HepG2 (cell line): Measurements from ENCODE around the gene CBX2. TPM values are rescaled to one million over a fixed set of nuclear protein-coding genes. Genes with fewer than 3 reads are reported as not detected.

Experiments used
- ATAC-seq: fragments of 200-7000 bp; cut with Tn5 transposase; 3 replicates; pipeline ENCODE4 v1.9.1; 2020; ENCODE audit warnings: mild to moderate bottlenecking, moderate library complexity
- BruUV-seq: library from RNA; stranded (reverse); fragments of 400-500 nt; replicated peaks from 2 replicates; lab custom pipeline; 2021; lab: Mats Ljungman, UMichigan
- CTCF ChIA-PET: fragments of 300-600 bp; formaldehyde crosslinking; extraction: SDS; loops from one replicate; lab custom pipeline; 2021; ENCODE audit warnings: low total read pairs, inconsistent platforms, low intra/inter-chr PET ratio; lab: Yijun Ruan, JAX
- POLR2A ChIA-PET: fragments of 350-600 bp; sonication (Branson Sonifier 250); formaldehyde crosslinking; loops from one replicate; lab custom pipeline; 2020; ENCODE audit warnings: antibody characterized with exemption, inconsistent platforms; lab: Yijun Ruan, JAX
- DNase-seq: peaks from one replicate; pipeline ENCODE4 v3.0.0-alpha.2; 2015; ENCODE audit warnings: low spot score
- FAIRE-seq: peaks from 3 replicates; lab custom pipeline; 2011; peaks lifted over from hg19 to GRCh38; lab: Jason Lieb, UNC
- H2AFZ ChIP-seq: one replicate; pipeline ENCODE4 v1.6.1; 2011; ENCODE audit warnings: low read length, inconsistent platforms
- H3K27ac ChIP-seq: fragments of 300-600 bp; 3 replicates; pipeline ENCODE4 v1.8.0; 2011; ENCODE audit warnings: mixed run types, mild to moderate bottlenecking, mixed read lengths, low read length, inconsistent platforms; ENCODE audit not compliant: insufficient read depth; ENCODE audit errors: extremely low read length
- H3K27me3 ChIP-seq, 2 experiments: fragments of 200-600 bp in 1 of 2; 2 replicates in 1 of 2; 3 replicates in 1 of 2; pipeline versions ENCODE4 v1.6.0 to v1.8.0; 2011; ENCODE audit warnings: low read length in 2 of 2, mild to moderate bottlenecking in 2 of 2, moderate library complexity in 2 of 2, inconsistent platforms in 1 of 2; ENCODE audit not compliant: insufficient read depth in 2 of 2, control insufficient read depth in 1 of 2
- H3K36me3 ChIP-seq, 2 experiments: fragments of 200-600 bp in 1 of 2; replicated peaks in 1 of 2; 2 replicates in 1 of 2; 3 replicates in 1 of 2; pipeline versions ENCODE4 v1.5.1 to v1.8.0; 2011; ENCODE audit warnings: low read length in 2 of 2, inconsistent platforms in 1 of 2; ENCODE audit not compliant: insufficient read depth in 2 of 2, control insufficient read depth in 1 of 2
- H3K4me1 ChIP-seq: 2 replicates; pipeline ENCODE4 v1.5.1; 2012; ENCODE audit warnings: low read length, inconsistent platforms; ENCODE audit not compliant: insufficient read depth
- H3K4me2 ChIP-seq: 2 replicates; pipeline ENCODE4 v1.6.0; 2011; ENCODE audit warnings: low read depth, low read length, inconsistent platforms
- H3K4me3 ChIP-seq, 3 experiments: fragments of 200-600 bp in 1 of 3; sonication (generic), shearing (Covaris generic) in 1 of 3; replicated peaks in 1 of 3; 2 replicates each; pipeline ENCODE4 v1.5.1; 2011 to 2016; ENCODE audit warnings: low read length in 3 of 3, inconsistent platforms in 2 of 3, low read depth in 2 of 3, mild to moderate bottlenecking in 2 of 3, control low read depth in 1 of 3, mixed read lengths in 1 of 3; ENCODE audit not compliant: insufficient read depth in 1 of 3
- H3K79me2 ChIP-seq: one replicate; pipeline ENCODE4 v1.6.1; 2011; ENCODE audit warnings: low read length, inconsistent platforms; ENCODE audit not compliant: insufficient read depth
- H3K9ac ChIP-seq: 2 replicates; pipeline ENCODE4 v1.6.0; 2011; ENCODE audit warnings: mild to moderate bottlenecking, low read depth, low read length, inconsistent platforms; ENCODE audit not compliant: insufficient read depth
- H3K9me3 ChIP-seq: 2 replicates; pipeline ENCODE4 v1.5.1; 2012; ENCODE audit warnings: mild to moderate bottlenecking, low read length
- H4K20me1 ChIP-seq: 2 replicates; pipeline ENCODE4 v1.6.0; 2011; ENCODE audit warnings: inconsistent platforms, mild to moderate bottlenecking, low read length, moderate library complexity; ENCODE audit not compliant: insufficient read depth
- AHDC1 ChIP-seq: sonication (generic); formaldehyde crosslinking; IDR thresholded peaks from 2 replicates; pipeline ENCODE4 v1.5.1; 2020; ENCODE audit warnings: mild to moderate bottlenecking, missing genetic modification reagents, borderline replicate concordance
- ATM ChIP-seq: fragments of 450-650 bp; IDR thresholded peaks from 2 replicates; pipeline ENCODE4 v1.7.1; 2017; ENCODE audit warnings: mild to moderate bottlenecking, borderline replicate concordance
- BRCA1 ChIP-seq: sonication (generic); formaldehyde crosslinking; IDR thresholded peaks from 2 replicates; pipeline ENCODE4 v1.4.0; 2020; ENCODE audit warnings: missing genetic modification reagents
- JUND ChIP-seq: sonication (generic); formaldehyde crosslinking; IDR thresholded peaks from 2 replicates; pipeline ENCODE4 v1.8.0; 2022; ENCODE audit warnings: mild to moderate bottlenecking, missing genetic modification reagents
- PBX3 ChIP-seq: sonication (generic); formaldehyde crosslinking; IDR thresholded peaks from 2 replicates; pipeline ENCODE4 v1.8.1; 2023; ENCODE audit warnings: missing genetic modification reagents, inconsistent platforms, borderline replicate concordance
- POLR2AphosphoS5 ChIP-seq: IDR thresholded peaks from 2 replicates; pipeline ENCODE4 v1.6.1; 2012; ENCODE audit warnings: low read depth, low read length
- SMARCC2 ChIP-seq: fragments of 450-650 bp; IDR thresholded peaks from 2 replicates; pipeline ENCODE4 v1.6.1; 2017; ENCODE audit warnings: antibody characterized with exemption, mild to moderate bottlenecking
- ZFP91 ChIP-seq: sonication (generic); formaldehyde crosslinking; IDR thresholded peaks from 2 replicates; pipeline ENCODE4 v1.9.0; 2022; ENCODE audit warnings: missing genetic modification reagents, mild to moderate bottlenecking, borderline replicate concordance
- ZSCAN12 ChIP-seq: sonication (generic); formaldehyde crosslinking; IDR thresholded peaks from 2 replicates; pipeline ENCODE4 v1.9.0; 2021; ENCODE audit warnings: mild to moderate bottlenecking, missing genetic modification reagents
- ZSCAN31 ChIP-seq: sonication (generic); formaldehyde crosslinking; IDR thresholded peaks from 2 replicates; pipeline ENCODE4 v1.5.0; 2020; ENCODE audit warnings: low read depth, mild to moderate bottlenecking, missing genetic modification reagents
- WGBS: methylation state at CpG from one replicate; pipeline ENCODE4 v1.1.6; 2017; ENCODE audit warnings: low lambda C conversion rate; 5-methylcytosine and 5-hydroxymethylcytosine counted together
- in situ Hi-C: cut with HindIII; loops from 2 replicates; pipeline ENCODE4 v1.10.0; 2017; ENCODE audit warnings: low pct_unique_long_range_greater_than_20kb; ENCODE audit not compliant: extremely low pct_ligation_motif_present
- intact Hi-C: fragments of 100-400 bp; cut with micrococcal nuclease; formaldehyde crosslinking; loops from one replicate; pipeline ENCODE4 v1.10.0; 2022; ENCODE audit not compliant: unreplicated experiment
- polyA plus RNA-seq, 8 experiments: library from polyadenylated mRNA; depleted of rRNA in 3 of 8; stranded (reverse) in 7 of 8; unstranded in 1 of 8; fragments of >200 nt; fragmentation: Illumina TruSeq in 4 of 8; extraction: Trizol in 4 of 8; gene quantifications; 2 replicates each; pipeline versions ENCODE4 v1.2.1 to v1.2.3, GENCODE V29; 2011 to 2016; ENCODE audit warnings: low read depth in 4 of 8, missing spikeins in 1 of 8, mixed read lengths in 1 of 8; ENCODE audit not compliant: insufficient read depth in 1 of 8
- total RNA-seq, 5 experiments: library from RNA; depleted of rRNA; stranded (reverse); fragments of >200 nt; fragmentation: Illumina TruSeq; extraction: Trizol; gene quantifications; 2 replicates each; pipeline ENCODE4 v1.2.3, GENCODE V29; 2016; ENCODE audit warnings: low read depth in 1 of 5
- TF ChIP-seq, protein P1 (sequence below): sonication (generic); formaldehyde crosslinking; IDR thresholded peaks from 2 replicates; pipeline ENCODE4 v1.4.0; 2020; ENCODE audit warnings: missing genetic modification reagents, borderline replicate concordance

Gene CBX2
- total and polyA plus RNA-seq, 2 of the 13 experiments (the other 11 are each of a cell fraction or from before 2014, with no cell fraction given) = 14.5 to 31.1 TPM

- Histone ChIP-seq H3K27ac (no peak overlapping the region), H3K4me3 (no peak overlapping the region), H3K4me1 (peaks cover 33% of the 10 kb centered on the region), H3K79me2 (no peaks in the 10 kb centered on the region), H4K20me1 (peaks cover 9% of the 10 kb centered on the region; the same call in 1 of the 2 replicates), H3K36me3 (peaks cover 19 to 27% of the 10 kb centered on the region in 2 experiments), H3K27me3 (peaks cover 7 to 24% of the 10 kb centered on the region in 2 experiments), H2AFZ (no peak overlapping the region), H3K4me2 (no peak overlapping the region), H3K9me3 (no peaks in the 10 kb centered on the region), H3K9ac (no peak overlapping the region)
- no peak for ATAC-seq
- no TSS peak for BruUV-seq
- WGBS = 95% methylated on average over 15 of the region's 17 CpGs
- in situ Hi-C loops = no loop called here
- POLR2A ChIA-PET = interaction anchor here (0.5 kb wide), 1 partner anchor 134 kb away, joined by 4 read pairs; no protein-coding TSS in a partner anchor
- FAIRE-seq = no peak
- no peak for DNase-seq
- CTCF ChIA-PET = no interaction called here
- intact Hi-C loops = loop anchor here (5.0 kb wide), 1 partner anchor 187 kb away; no protein-coding TSS in a partner anchor
- TF ChIP-seq ZFP91 (peak; percentile 14; the same call in 1 of the 2 replicates), POLR2AphosphoS5 (peak; percentile 27; the same call in 1 of the 2 replicates), ZSCAN12 (CRISPR knock-in tag) (no peak), PBX3 (CRISPR knock-in tag) (no peak), JUND (no peak), BRCA1 (CRISPR knock-in tag) (no peak), SMARCC2 (no peak), ATM (no peak), AHDC1 (CRISPR knock-in tag) (no peak), ZSCAN31 (CRISPR knock-in tag) (no peak)
- TF ChIP-seq, protein P1, sequence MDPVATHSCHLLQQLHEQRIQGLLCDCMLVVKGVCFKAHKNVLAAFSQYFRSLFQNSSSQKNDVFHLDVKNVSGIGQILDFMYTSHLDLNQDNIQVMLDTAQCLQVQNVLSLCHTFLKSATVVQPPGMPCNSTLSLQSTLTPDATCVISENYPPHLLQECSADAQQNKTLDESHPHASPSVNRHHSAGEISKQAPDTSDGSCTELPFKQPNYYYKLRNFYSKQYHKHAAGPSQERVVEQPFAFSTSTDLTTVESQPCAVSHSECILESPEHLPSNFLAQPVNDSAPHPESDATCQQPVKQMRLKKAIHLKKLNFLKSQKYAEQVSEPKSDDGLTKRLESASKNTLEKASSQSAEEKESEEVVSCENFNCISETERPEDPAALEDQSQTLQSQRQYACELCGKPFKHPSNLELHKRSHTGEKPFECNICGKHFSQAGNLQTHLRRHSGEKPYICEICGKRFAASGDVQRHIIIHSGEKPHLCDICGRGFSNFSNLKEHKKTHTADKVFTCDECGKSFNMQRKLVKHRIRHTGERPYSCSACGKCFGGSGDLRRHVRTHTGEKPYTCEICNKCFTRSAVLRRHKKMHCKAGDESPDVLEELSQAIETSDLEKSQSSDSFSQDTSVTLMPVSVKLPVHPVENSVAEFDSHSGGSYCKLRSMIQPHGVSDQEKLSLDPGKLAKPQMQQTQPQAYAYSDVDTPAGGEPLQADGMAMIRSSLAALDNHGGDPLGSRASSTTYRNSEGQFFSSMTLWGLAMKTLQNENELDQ (CRISPR knock-in tag) = no peak
These were observed 7.3 kb downstream of the CBX2 start for GRCh38 chr17:79785017-79785899.
